Measurements from ENCODE around the gene LOXL4. TPM values are rescaled to one million over a fixed set of nuclear protein-coding genes. Genes with fewer than 3 reads are reported as not detected.

The LOXL4 gene
- total and polyA plus RNA-seq, 2 donors (not counting 1 experiment from before 2014, with no cell fraction given): 0.12 TPM; not detected in 1

- POLR2A ChIA-PET: no interaction called here
- H3K9ac ChIP-seq (ENCODE audit: low read length): no peak overlapping the region
- no peak overlapping the region for H3K4me3 ChIP-seq (ENCODE audit: control extremely low read depth in 1 of 5, extremely low read depth in 1 of 5, insufficient read depth in 1 of 5, low read depth in 2 of 5, low read length in 4 of 5)
- no peak for DNase-seq
- Mint-ChIP-seq H3K27me3 (no peaks in the 10 kb centered on the region), H3K27ac (no peak overlapping the region), H3K4me3 (no peak overlapping the region), H3K4me1 (peaks cover 28% of the 10 kb centered on the region), H3K9me3 (ENCODE audit: insufficient read depth) (no peaks in the 10 kb centered on the region)
- H3K79me2 ChIP-seq (ENCODE audit: control insufficient read depth, insufficient read depth, low read length): peaks cover 20% of the 10 kb centered on the region
- ATAC-seq (ENCODE audit: low read depth): no peak
- WGBS (ENCODE audit: insufficient coverage): 95% methylated on average over 4 of the region's 4 CpGs
- no peak overlapping the region for H3K4me2 ChIP-seq (replicated peaks; ENCODE audit: low read depth, low read length, poor library complexity, severe bottlenecking)
- peaks cover 6 to 17% of the 10 kb centered on the region in 2 experiments for H3K36me3 ChIP-seq (replicated peaks in 1 of 2; ENCODE audit: control extremely low read depth in 1 of 2, control insufficient read depth in 1 of 2, extremely low read depth in 1 of 2, insufficient read depth in 2 of 2, low read length in 1 of 2)
- no peak for TF ChIP-seq EZH2 (IDR thresholded peaks at IDR 0.05; ENCODE audit: borderline replicate concordance, insufficient read depth, low read depth, low read length, poor library complexity, severe bottlenecking)
- no peak for TF ChIP-seq CTCF (IDR thresholded peaks at IDR 0.05)
- H3K9me3 ChIP-seq (ENCODE audit: control extremely low read depth in 1 of 3, control insufficient read depth in 2 of 3, insufficient read depth in 1 of 3, low read length in 2 of 3): no peaks in the 10 kb centered on the region
- intact Hi-C loops (cut with micrococcal nuclease): no loop called here
- no peaks in the 10 kb centered on the region for H3K27me3 ChIP-seq (replicated peaks in 1 of 4; ENCODE audit: control extremely low read depth in 1 of 4, control insufficient read depth in 3 of 4, insufficient read depth in 4 of 4, low read length in 3 of 4)
- no peak overlapping the region for H2AFZ ChIP-seq (ENCODE audit: insufficient read depth, low read depth, low read length, poor library complexity, severe bottlenecking)
- peaks cover 0 to 7% of the 10 kb centered on the region in 2 donors for H3K4me1 ChIP-seq (ENCODE audit: control insufficient read depth in 2 of 2, insufficient read depth in 2 of 2, low read length in 2 of 2)
- no peak overlapping the region for H3K27ac ChIP-seq (ENCODE audit: low read length in 2 of 2)
- CTCF ChIA-PET: no interaction called here
- H4K20me1 ChIP-seq (ENCODE audit: control insufficient read depth, insufficient read depth, low read length, poor library complexity, severe bottlenecking): peaks cover 9% of the 10 kb centered on the region
Observed at GRCh38 chr10:98209441-98209840, 58.6 kb downstream of the LOXL4 start.

- Histone ChIP-seq H4K20me1 (ENCODE audit: control insufficient read depth, insufficient read depth, low read length, poor library complexity, severe bottlenecking) (peaks cover 9% of the 10 kb centered on the region), H3K4me3 (ENCODE audit: control extremely low read depth in 1 of 5, extremely low read depth in 1 of 5, insufficient read depth in 1 of 5, low read depth in 2 of 5, low read length in 4 of 5) (no peak overlapping the region), H3K79me2 (ENCODE audit: control insufficient read depth, insufficient read depth, low read length) (peaks cover 20% of the 10 kb centered on the region), H3K9me3 (ENCODE audit: control extremely low read depth in 1 of 3, control insufficient read depth in 2 of 3, insufficient read depth in 1 of 3, low read length in 2 of 3) (no peaks in the 10 kb centered on the region), H3K36me3 (replicated peaks in 1 of 2; ENCODE audit: control extremely low read depth in 1 of 2, control insufficient read depth in 1 of 2, extremely low read depth in 1 of 2, insufficient read depth in 2 of 2, low read length in 1 of 2) (peaks cover 6 to 17% of the 10 kb centered on the region in 2 experiments), H3K27ac (ENCODE audit: low read length in 2 of 2) (no peak overlapping the region), H3K4me1 (ENCODE audit: control insufficient read depth in 2 of 2, insufficient read depth in 2 of 2, low read length in 2 of 2) (peaks cover 0 to 7% of the 10 kb centered on the region in 2 donors), H2AFZ (ENCODE audit: insufficient read depth, low read depth, low read length, poor library complexity, severe bottlenecking) (no peak overlapping the region), H3K9ac (ENCODE audit: low read length) (no peak overlapping the region), H3K4me2 (replicated peaks; ENCODE audit: low read depth, low read length, poor library complexity, severe bottlenecking) (no peak overlapping the region), H3K27me3 (replicated peaks in 1 of 4; ENCODE audit: control extremely low read depth in 1 of 4, control insufficient read depth in 3 of 4, insufficient read depth in 4 of 4, low read length in 3 of 4) (no peaks in the 10 kb centered on the region)
- no peak for ATAC-seq (ENCODE audit: low read depth)
- H3K4me1 Mint-ChIP-seq: peaks cover 28% of the 10 kb centered on the region
- H3K27me3 Mint-ChIP-seq: no peaks in the 10 kb centered on the region
- H3K27ac Mint-ChIP-seq: no peak overlapping the region
- no peak overlapping the region for H3K4me3 Mint-ChIP-seq
- WGBS (ENCODE audit: insufficient coverage): 100% methylated on average over 1 of the region's 2 CpGs
- TF ChIP-seq EZH2 (IDR thresholded peaks at IDR 0.05; ENCODE audit: borderline replicate concordance, insufficient read depth, low read depth, low read length, poor library complexity, severe bottlenecking) (no peak), CTCF (IDR thresholded peaks at IDR 0.05) (no peak)
- CTCF ChIA-PET: no interaction called here
- H3K9me3 Mint-ChIP-seq (ENCODE audit: insufficient read depth): no peaks in the 10 kb centered on the region
- intact Hi-C loops (cut with micrococcal nuclease): no loop called here
- no peak for DNase-seq
- POLR2A ChIA-PET: no interaction called here
Observed at GRCh38 chr10:98208925-98209324, 59.1 kb downstream of the LOXL4 start.

Data from B cell (primary cell).